ENCODE measurements around the gene SNRK.

Gene SNRK

GRCh38 chr3:43364926-43365325 lies 78.6 kb downstream of the SNRK start:
- H3K4me2 ChIP-seq = no peak overlapping the region
- no peak overlapping the region for H2AFZ ChIP-seq (ENCODE audit: low read depth)
- H4K20me1 ChIP-seq (ENCODE audit: insufficient read depth) = no peaks in the 10 kb centered on the region
- no peak overlapping the region for H3K27ac ChIP-seq
- no peak overlapping the region for H3K9ac ChIP-seq
- H3K79me2 ChIP-seq (ENCODE audit: insufficient read depth, low read depth) = no peaks in the 10 kb centered on the region
- no peak overlapping the region for H3K4me3 ChIP-seq (IDR thresholded peaks at IDR 0.05; ENCODE audit: insufficient read depth, low read depth, low read length)
- no peaks in the 10 kb centered on the region for H3K36me3 ChIP-seq (ENCODE audit: insufficient read depth)
- TF ChIP-seq, protein P1, sequence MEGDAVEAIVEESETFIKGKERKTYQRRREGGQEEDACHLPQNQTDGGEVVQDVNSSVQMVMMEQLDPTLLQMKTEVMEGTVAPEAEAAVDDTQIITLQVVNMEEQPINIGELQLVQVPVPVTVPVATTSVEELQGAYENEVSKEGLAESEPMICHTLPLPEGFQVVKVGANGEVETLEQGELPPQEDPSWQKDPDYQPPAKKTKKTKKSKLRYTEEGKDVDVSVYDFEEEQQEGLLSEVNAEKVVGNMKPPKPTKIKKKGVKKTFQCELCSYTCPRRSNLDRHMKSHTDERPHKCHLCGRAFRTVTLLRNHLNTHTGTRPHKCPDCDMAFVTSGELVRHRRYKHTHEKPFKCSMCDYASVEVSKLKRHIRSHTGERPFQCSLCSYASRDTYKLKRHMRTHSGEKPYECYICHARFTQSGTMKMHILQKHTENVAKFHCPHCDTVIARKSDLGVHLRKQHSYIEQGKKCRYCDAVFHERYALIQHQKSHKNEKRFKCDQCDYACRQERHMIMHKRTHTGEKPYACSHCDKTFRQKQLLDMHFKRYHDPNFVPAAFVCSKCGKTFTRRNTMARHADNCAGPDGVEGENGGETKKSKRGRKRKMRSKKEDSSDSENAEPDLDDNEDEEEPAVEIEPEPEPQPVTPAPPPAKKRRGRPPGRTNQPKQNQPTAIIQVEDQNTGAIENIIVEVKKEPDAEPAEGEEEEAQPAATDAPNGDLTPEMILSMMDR (conservative IDR thresholded peaks at IDR 0.05; ENCODE audit: low read depth, low read length) = no peak
- H3K4me1 ChIP-seq (ENCODE audit: low read depth, poor library complexity, severe bottlenecking) = no peaks in the 10 kb centered on the region
- no peaks in the 10 kb centered on the region for H3K27me3 ChIP-seq (ENCODE audit: insufficient read depth, low read depth)

- Histone ChIP-seq H3K4me3 (IDR thresholded peaks at IDR 0.05; ENCODE audit: insufficient read depth, low read depth, low read length) (no peak overlapping the region), H2AFZ (ENCODE audit: low read depth) (no peak overlapping the region), H3K9ac (no peak overlapping the region), H3K36me3 (ENCODE audit: insufficient read depth) (no peaks in the 10 kb centered on the region), H3K79me2 (ENCODE audit: insufficient read depth, low read depth) (no peaks in the 10 kb centered on the region), H3K4me2 (no peak overlapping the region), H3K27me3 (ENCODE audit: insufficient read depth, low read depth) (no peaks in the 10 kb centered on the region), H3K4me1 (ENCODE audit: low read depth, poor library complexity, severe bottlenecking) (no peaks in the 10 kb centered on the region), H3K27ac (no peak overlapping the region), H4K20me1 (ENCODE audit: insufficient read depth) (no peaks in the 10 kb centered on the region)
- TF ChIP-seq, protein P1 (conservative IDR thresholded peaks at IDR 0.05; ENCODE audit: low read depth, low read length) = no peak
These were observed 79.4 kb downstream of the SNRK start for GRCh38 chr3:43365601-43366305.

GRCh38 chr3:43366481-43366880 lies 80.1 kb downstream of the SNRK start:
- Histone ChIP-seq H3K4me1 (ENCODE audit: low read depth, poor library complexity, severe bottlenecking) (no peaks in the 10 kb centered on the region), H4K20me1 (ENCODE audit: insufficient read depth) (no peaks in the 10 kb centered on the region), H3K79me2 (ENCODE audit: insufficient read depth, low read depth) (no peaks in the 10 kb centered on the region), H3K4me3 (IDR thresholded peaks at IDR 0.05; ENCODE audit: insufficient read depth, low read depth, low read length) (no peak overlapping the region), H3K27ac (no peak overlapping the region), H3K36me3 (ENCODE audit: insufficient read depth) (no peaks in the 10 kb centered on the region), H3K4me2 (no peak overlapping the region), H2AFZ (ENCODE audit: low read depth) (no peak overlapping the region), H3K9ac (no peak overlapping the region), H3K27me3 (ENCODE audit: insufficient read depth, low read depth) (no peaks in the 10 kb centered on the region)
- TF ChIP-seq, protein P1 (conservative IDR thresholded peaks at IDR 0.05; ENCODE audit: low read depth, low read length) = no peak

DNA sequence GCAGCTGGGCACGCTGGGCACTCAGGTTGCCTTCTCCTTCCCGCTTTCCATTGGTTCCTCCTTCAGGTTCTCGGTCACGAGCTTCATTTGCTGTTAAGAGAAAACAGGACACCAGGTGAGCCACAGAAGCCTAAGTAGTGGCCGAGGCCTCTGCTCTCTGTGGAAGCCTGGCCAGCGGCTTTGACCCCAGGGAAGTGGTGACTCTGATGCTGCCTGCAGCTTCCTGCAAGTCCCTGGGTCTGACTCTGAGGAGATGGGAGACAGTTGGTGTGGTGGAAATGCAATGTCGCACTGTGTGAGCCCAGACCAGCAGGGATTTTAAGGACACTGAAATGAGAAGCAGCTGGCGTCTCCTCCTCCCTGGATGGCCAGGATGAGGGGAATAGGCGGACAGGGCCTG lies 80.5 kb downstream of the SNRK start:
- no peak overlapping the region for H3K4me2 ChIP-seq
- H3K9ac ChIP-seq = no peak overlapping the region
- no peak overlapping the region for H3K27ac ChIP-seq
- no peaks in the 10 kb centered on the region for H3K27me3 ChIP-seq (ENCODE audit: insufficient read depth, low read depth)
- no peaks in the 10 kb centered on the region for H3K36me3 ChIP-seq (ENCODE audit: insufficient read depth)
- no peaks in the 10 kb centered on the region for H3K4me1 ChIP-seq (ENCODE audit: low read depth, poor library complexity, severe bottlenecking)
- no peak overlapping the region for H3K4me3 ChIP-seq (IDR thresholded peaks at IDR 0.05; ENCODE audit: insufficient read depth, low read depth, low read length)
- TF ChIP-seq, protein P1 (conservative IDR thresholded peaks at IDR 0.05; ENCODE audit: low read depth, low read length) = no peak
- no peak overlapping the region for H2AFZ ChIP-seq (ENCODE audit: low read depth)
- H3K79me2 ChIP-seq (ENCODE audit: insufficient read depth, low read depth) = no peaks in the 10 kb centered on the region
- H4K20me1 ChIP-seq (ENCODE audit: insufficient read depth) = no peaks in the 10 kb centered on the region
